NCI-H748 (cell line): ENCODE data around the gene SKIC8.
A peak's percentile ranks its signal among the peaks of the same experiment; 100 is the strongest.

Source experiments
- DNase-seq: peaks from one replicate; lab custom pipeline; 2025; ENCODE audit not compliant: unreplicated experiment; lab: John Stamatoyannopoulos, UW

The SKIC8 gene

DNA sequence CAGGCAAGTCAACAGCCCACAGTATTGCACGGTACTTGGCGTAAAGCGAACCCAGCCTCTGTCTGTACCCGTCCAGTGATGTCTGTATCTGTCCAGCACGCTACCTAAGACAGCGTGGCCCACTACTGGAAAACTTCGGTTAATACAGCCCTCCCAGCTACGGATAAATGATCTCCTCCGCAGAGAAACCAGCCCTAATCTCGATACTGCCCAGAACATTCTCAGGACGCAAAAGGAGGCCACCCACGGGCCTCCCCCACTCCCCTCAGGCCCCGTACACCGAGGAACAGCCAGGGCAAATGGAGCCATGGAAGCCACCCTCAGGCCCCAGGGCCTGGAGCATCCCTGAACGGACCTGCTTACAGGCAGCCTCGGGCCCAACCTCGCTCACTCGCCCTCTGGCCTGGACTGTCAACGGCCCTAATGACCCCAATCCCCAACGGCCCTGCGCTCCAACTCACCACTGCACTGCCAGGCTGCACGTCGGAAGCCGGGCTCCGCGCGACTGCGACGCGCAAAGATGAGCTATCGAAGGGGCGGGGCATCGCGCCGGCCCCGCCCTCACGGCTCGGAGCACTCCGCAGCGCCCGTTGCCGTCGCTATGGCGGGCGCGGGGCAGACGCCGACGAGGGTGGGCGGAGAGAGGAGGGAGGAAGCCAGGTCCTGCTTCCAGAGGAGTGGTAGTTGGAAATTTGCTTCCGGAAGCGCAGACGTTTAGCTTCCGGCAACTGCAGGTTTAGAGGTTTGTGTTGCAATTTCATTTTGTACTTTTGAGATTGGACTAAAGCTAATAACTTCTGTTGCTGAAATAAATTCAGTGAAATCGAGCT is at the start of gene SKIC8:
Gene SKIC8 (minus strand): TSS at position 509 of the 830 bp plus-strand sequence. CDS start 3,923 bp downstream, outside the sequence.
- DNase-seq, result peak; percentile 93

GRCh38 chr15:78347586-78348543 is 48.5 kb upstream of the SKIC8 start:
- DNase-seq, result peak; percentile 46

- DNase-seq, result no peak
Measured at GRCh38 chr15:78345396-78346125, 46.2 kb upstream of the SKIC8 start.

DNA sequence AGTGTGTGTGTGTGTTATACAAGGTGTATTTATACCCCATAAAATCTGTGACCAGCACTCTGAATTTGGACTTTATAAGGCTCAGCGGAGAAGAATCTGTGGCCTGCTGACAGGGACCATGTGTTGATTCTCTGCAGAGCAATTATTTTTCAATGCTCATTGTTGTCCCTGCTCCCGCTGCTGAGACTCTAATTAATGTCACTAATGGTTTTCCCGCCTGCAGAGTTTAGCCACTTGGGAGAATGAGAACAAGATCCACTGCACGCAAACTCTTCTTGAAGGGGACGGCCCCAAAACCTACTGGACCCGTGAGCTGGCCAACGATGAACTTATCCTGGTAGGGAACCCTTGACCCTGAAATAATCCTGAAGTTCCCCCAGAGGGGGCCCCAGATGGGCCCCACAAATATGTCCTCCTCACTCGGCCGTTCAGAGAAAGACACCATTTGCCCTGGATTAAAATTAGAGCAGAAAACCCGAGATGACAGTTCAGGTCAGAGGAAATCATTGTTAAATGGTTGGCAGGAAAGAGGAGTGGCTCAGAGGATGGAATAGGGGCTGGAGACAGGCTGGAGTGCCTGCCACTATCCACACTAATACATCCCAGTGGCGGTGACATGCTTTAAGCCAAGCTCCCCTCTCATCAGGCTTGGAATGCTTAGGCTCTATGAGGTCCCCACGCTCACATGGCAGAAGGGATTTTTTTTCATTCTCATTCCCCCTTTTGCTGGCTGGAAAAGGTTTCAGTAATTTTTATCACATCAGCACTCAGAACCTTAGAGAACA is 44.1 kb upstream of the SKIC8 start:
- peak; percentile 36 for DNase-seq

GRCh38 chr15:78342021-78342420 is 42.6 kb upstream of the SKIC8 start:
- no peak for DNase-seq

GRCh38 chr15:78341057-78341987 is 41.9 kb upstream of the SKIC8 start:
- peak; percentile 53 for DNase-seq

DNA sequence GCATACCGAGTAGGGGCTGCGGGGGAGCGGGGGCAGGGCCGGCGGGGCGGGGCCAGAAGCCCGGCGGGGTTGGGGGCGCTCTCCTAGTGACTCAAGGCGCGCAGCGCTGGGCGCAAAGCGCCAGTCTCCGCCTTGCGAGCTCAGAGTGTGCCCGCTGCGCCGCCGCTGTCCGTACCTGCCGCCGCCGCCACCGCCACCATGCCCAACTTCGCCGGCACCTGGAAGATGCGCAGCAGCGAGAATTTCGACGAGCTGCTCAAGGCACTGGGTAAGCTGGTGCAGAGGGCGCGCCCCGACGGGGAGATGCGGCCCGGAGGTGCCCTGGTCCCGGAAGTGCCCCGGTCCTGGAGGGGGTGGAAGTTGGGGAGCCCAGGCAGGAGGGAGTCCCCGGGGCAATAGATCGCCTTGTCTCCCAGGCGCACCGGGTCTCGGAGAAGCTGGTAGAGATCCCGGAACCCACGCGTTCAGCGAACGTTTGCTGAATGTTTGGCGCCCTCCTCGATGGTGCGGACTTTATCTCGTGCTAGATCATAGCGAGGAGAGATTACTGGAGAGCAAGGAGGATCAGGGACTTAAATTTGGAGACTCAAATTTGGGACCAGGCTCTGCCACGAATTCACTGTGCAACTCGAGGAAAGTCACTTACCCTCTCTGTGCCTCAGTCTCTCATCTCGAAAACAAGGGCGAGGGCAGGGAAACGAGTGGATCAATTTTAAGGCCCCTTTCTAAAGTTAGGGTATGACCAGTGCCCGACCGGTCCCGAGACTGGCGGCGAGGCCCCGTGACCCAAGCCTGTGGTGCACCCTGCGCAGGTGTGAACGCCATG is 41.0 kb upstream of the SKIC8 start, which contains the start of gene CRABP1:
Gene CRABP1 (plus strand): TSS at position 123 of the 826 bp plus-strand sequence. CDS start 76 bp downstream, at position 199.
- peak; percentile 58 for DNase-seq

DNA sequence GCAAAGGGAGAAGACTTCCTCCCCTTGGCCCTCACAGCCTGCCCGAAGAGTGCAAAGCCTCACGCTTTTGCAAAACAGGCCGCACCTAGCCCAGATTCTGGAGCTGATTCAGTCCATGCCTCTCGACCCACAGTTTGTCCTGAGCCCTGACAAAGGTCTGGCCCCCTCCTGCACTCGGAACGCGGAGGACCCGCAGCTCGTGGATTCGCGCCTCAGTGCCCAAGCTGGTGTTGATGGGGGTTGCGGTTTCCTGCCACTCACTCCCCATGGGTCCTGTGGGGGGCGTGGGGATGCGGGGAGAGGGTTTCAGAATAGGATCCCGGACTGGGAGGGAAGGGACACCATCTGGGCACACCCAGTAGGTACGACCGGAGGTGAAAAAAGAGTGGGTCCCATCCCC is 40.1 kb upstream of the SKIC8 start:
- no peak for DNase-seq

GRCh38 chr15:78338781-78339180 is 39.4 kb upstream of the SKIC8 start:
- DNase-seq, result no peak

DNA sequence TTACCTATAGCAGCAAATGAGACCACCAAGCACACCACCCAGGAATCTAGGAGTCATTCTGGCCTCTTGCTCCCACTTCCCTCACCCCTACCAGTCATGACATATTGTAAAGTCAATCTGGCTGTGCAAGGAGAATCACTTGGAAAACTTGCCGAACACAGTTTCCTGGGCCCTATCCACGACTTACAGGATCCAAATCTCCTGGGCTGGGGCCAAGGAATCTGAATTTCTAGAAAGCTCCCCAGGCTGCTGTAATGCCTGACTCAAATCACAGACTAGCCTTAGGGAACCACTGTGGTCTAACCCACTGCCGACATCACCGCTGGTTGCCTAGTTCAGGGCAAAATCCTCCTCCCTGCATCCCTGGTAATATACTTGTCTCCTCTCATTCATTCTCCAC is 36.6 kb upstream of the SKIC8 start:
- DNase-seq, result no peak

- no peak for DNase-seq
Measured at GRCh38 chr15:78334845-78335244, 35.4 kb upstream of the SKIC8 start.

GRCh38 chr15:78329625-78330024 is 30.2 kb upstream of the SKIC8 start:
- DNase-seq, result no peak

DNA sequence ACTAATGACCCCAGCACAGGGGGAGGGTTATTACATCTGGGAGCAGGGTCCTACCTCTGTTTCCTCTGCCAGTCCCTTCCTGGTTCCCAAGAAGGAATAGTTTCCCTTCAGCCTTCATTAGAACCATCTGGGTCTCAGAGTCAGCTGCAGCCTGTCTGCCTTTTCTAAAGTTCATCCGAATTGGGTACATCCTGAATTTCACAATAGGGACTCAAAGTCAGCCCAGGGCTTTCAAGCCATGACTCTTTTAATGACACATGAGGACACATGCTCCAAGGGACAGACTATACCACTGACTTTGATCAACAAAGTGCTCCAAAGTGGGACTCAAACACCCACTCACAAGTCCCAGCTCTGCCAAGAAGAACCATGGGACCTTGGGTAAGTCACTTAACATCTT is 28.1 kb upstream of the SKIC8 start:
- no peak for DNase-seq

DNA sequence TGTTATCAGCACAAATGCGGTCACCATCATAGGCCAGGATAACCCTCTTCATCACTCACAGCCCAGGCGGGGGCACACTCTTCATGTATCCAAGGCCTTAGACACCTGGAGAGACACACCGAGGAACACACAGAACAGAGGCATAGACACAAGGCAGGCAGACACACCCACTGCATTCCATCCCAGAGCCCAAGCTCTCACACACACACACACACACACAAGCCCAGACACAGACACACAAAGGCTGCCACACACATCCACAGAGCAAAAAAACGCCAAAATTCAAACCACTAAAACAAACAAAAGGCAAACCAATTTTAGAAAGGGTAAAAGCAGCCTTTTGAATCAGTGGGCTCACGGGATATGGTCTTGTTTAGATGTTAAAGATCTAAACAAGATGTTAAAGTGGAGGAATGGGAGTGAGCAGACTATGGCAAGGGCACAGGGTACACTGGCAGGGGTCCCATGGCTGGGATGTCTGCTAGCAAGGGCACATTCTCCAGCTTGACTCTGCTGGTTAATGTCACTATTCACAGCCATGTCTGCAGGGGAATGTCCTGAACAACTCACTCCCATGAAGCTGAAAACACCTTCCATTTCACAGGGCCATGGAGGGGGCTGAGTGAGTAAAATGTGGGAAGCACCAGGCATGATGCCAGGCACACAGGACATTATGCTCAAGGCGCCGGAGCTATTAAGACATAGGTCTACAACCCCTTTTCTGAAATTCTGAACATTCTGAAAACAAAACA is 25.9 kb upstream of the SKIC8 start:
- no peak for DNase-seq

DNA sequence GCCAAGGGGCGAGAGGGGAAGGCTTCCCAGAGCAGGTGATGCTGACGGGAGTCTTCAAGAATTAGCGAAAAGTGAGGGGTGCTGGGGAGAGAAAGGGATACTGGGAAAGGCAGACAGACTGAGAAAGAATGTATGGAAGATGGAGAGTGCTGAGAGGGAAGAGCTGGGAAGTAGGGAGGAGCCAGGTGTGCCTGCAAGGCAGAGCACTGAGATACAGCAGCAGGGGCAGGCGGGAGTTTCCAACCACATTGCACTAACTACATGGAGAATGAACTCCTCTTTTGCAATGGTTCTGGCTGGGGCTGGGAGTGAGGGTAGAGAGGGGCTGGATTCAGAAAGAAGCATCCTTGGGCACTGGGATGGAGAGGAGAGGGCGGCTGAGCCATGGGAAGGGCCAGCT is 24.7 kb upstream of the SKIC8 start:
- DNase-seq, result no peak

GRCh38 chr15:78323693-78324092 is 24.3 kb upstream of the SKIC8 start:
- no peak for DNase-seq

DNA sequence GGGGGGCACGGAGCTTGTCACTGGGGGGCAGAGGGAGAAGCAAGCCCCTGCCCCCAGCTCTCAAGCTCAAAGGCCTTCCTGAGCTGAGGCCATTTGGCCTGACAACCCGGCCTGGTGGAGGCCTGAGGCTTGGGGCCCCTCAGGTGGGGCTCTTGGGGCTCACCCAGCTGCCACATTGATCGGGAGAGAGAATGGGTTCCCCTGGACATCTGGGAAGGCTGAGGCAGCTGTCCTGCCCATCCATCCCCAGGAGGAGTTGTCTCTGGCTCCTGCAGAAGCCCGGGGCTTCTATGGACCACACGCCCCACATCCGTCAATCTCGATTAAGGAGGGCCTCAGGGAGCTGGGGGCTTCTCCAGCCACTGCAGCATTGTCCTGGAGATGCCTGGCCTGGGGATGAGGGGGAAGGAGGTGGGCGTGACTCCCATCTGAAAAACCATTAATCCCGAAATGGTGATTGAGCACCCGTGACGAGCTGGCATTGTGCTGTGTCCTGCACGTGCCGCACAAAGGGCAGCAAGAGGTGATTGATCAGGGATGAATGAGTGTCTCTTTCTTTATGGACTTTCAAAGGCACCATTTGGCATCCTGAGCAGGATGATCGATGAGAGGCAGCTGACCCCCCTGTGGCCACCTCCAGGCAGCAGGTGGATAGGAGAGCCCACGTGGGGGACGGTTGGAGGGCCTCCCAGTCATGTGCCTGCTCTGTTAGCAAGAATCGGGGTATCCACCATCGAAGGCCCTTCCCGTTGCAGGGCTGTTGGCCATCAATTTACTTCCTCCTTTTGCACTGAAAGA is 23.5 kb upstream of the SKIC8 start:
- no peak for DNase-seq
